Measurements from ENCODE around the gene LINGO4.

- TF ChIP-seq E2F4 (CRISPR knock-in tag; IDR thresholded peaks at IDR 0.05; ENCODE audit: borderline replicate concordance, low read depth): no peak
- no peak for TF ChIP-seq ELF4 (CRISPR knock-in tag; IDR thresholded peaks at IDR 0.05; ENCODE audit: low read depth)
- TF ChIP-seq NFYB (CRISPR knock-in tag; conservative IDR thresholded peaks at IDR 0.05; ENCODE audit: low read depth): no peak
- TF ChIP-seq CTCF (IDR thresholded peaks at IDR 0.05): no peak
- TF ChIP-seq SMAD4 (CRISPR knock-in tag; IDR thresholded peaks at IDR 0.05): no peak
These were observed 17.5 kb downstream of the LINGO4 start for GRCh38 chr1:151787689-151788088.
